ENCODE measurements around the gene CRKL. TPM values are rescaled to one million over a fixed set of nuclear protein-coding genes. Genes with fewer than 3 reads are reported as not detected.

CRKL gene
- total RNA-seq, 1 experiment from 2014 or later: 82.5 TPM

DNA sequence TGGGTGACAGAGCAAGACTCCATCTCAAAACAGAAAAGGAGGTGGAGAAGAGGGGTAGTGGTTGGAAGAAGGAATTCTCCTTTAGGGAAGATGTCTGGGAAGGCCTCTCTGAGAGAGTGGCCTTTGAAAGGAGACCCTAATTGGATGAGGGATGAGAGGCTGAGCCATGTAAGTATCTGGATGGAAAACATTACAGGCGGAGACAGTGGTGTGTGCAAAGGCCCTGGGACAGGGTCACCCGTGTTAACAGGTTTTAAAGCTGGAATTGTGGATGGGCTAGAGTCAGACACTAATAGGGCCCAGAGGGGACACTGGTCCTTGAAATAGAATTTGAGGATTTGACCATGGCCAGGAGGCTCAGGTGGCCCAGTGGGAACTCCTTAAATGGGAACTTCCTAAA lies 48.0 kb upstream of the CRKL start:
- CTCF ChIA-PET: no interaction called here

DNA sequence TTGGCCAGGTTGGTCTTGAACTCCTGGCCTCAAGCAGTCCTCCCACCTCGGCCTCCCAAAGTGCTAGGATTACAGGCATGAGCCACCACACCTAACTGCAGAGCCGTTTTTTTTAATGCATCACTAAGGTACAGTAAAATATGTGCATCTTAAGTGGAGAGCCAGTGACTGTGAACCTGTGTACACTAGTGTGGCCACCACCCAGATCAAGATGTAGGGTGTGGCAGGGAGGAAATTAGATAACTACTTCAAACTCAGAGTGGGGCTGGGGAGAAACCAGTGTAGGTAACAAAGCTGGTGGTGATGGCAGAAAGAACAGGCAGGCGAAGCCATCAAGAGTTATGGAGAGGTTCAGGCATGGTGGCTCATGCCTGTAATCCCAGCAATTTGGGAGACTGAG lies 44.0 kb upstream of the CRKL start:
- H3K9me3 ChIP-seq (ENCODE audit: low read depth, low read length, poor library complexity, severe bottlenecking): no peaks in the 10 kb centered on the region
- no TSS peak for BruUV-seq (replicated peaks)
- intact Hi-C loops (cut with micrococcal nuclease; ENCODE audit: unreplicated experiment): no loop called here
- ChIA-PET POLR2A (ENCODE audit: low non-redundant PET) (no interaction called here), CTCF (no interaction called here)
- H3K4me3 ChIP-seq (ENCODE audit: low read depth, low read length, poor library complexity, severe bottlenecking): no peak overlapping the region
- no peak for TF ChIP-seq EZH2 (IDR thresholded peaks at IDR 0.05; ENCODE audit: borderline replicate concordance, low read depth, low read length, poor library complexity, severe bottlenecking)
- TF ChIP-seq, protein P1, sequence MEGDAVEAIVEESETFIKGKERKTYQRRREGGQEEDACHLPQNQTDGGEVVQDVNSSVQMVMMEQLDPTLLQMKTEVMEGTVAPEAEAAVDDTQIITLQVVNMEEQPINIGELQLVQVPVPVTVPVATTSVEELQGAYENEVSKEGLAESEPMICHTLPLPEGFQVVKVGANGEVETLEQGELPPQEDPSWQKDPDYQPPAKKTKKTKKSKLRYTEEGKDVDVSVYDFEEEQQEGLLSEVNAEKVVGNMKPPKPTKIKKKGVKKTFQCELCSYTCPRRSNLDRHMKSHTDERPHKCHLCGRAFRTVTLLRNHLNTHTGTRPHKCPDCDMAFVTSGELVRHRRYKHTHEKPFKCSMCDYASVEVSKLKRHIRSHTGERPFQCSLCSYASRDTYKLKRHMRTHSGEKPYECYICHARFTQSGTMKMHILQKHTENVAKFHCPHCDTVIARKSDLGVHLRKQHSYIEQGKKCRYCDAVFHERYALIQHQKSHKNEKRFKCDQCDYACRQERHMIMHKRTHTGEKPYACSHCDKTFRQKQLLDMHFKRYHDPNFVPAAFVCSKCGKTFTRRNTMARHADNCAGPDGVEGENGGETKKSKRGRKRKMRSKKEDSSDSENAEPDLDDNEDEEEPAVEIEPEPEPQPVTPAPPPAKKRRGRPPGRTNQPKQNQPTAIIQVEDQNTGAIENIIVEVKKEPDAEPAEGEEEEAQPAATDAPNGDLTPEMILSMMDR (conservative IDR thresholded peaks at IDR 0.05; ENCODE audit: low read depth, low read length): no peak
- H3K4me1 ChIP-seq (ENCODE audit: insufficient read depth, low read length, poor library complexity, severe bottlenecking): no peaks in the 10 kb centered on the region
- H3K27me3 ChIP-seq (replicated peaks; ENCODE audit: insufficient read depth, low read depth, low read length, poor library complexity): no peaks in the 10 kb centered on the region
- H3K27ac ChIP-seq (ENCODE audit: low read depth, low read length, poor library complexity, severe bottlenecking): no peak overlapping the region
- H3K36me3 ChIP-seq (ENCODE audit: insufficient read depth, low read length, poor library complexity, severe bottlenecking): peaks cover 9% of the 10 kb centered on the region
- no peak for DNase-seq (ENCODE audit: low spot score)

More for the DNA sequence above, 48.0 kb upstream of the CRKL start:
- no peak for DNase-seq (ENCODE audit: low spot score)
- Histone ChIP-seq H3K4me1 (ENCODE audit: insufficient read depth, low read length, poor library complexity, severe bottlenecking) (no peaks in the 10 kb centered on the region), H3K4me3 (ENCODE audit: low read depth, low read length, poor library complexity, severe bottlenecking) (no peak overlapping the region), H3K27ac (ENCODE audit: low read depth, low read length, poor library complexity, severe bottlenecking) (no peak overlapping the region), H3K36me3 (ENCODE audit: insufficient read depth, low read length, poor library complexity, severe bottlenecking) (peaks cover 9% of the 10 kb centered on the region), H3K9me3 (ENCODE audit: low read depth, low read length, poor library complexity, severe bottlenecking) (no peaks in the 10 kb centered on the region), H3K27me3 (replicated peaks; ENCODE audit: insufficient read depth, low read depth, low read length, poor library complexity) (no peaks in the 10 kb centered on the region)
- POLR2A ChIA-PET (ENCODE audit: low non-redundant PET): no interaction called here
- no TSS peak for BruUV-seq (replicated peaks)
- intact Hi-C loops (cut with micrococcal nuclease; ENCODE audit: unreplicated experiment): no loop called here
- no peak for TF ChIP-seq EZH2 (IDR thresholded peaks at IDR 0.05; ENCODE audit: borderline replicate concordance, low read depth, low read length, poor library complexity, severe bottlenecking)
- TF ChIP-seq, protein P1 (conservative IDR thresholded peaks at IDR 0.05; ENCODE audit: low read depth, low read length): no peak

DNA sequence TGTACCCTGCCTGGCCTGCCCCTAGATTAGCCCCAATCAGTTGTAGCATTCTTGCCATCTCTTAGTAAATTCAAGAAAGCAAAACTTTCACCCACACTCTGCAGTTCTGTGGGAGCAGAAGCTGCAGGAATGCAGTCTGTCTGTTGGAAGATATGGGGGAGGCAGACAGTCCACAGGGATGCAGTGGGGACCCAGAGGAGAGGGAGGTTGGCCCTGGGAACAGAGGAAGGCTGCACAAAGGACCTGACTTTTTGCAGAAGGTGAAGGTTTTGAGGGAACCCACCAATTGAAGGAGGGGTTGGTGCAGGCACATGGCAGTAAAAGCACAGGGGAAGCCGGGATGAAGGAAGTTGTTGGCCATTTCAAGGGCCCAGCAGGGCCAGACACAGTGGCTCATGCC lies 41.9 kb upstream of the CRKL start:
- Histone ChIP-seq H3K4me1 (ENCODE audit: insufficient read depth, low read length, poor library complexity, severe bottlenecking) (no peaks in the 10 kb centered on the region), H3K27me3 (replicated peaks; ENCODE audit: insufficient read depth, low read depth, low read length, poor library complexity) (no peaks in the 10 kb centered on the region), H3K27ac (ENCODE audit: low read depth, low read length, poor library complexity, severe bottlenecking) (no peak overlapping the region), H3K36me3 (ENCODE audit: insufficient read depth, low read length, poor library complexity, severe bottlenecking) (peaks cover 8% of the 10 kb centered on the region), H3K4me3 (ENCODE audit: low read depth, low read length, poor library complexity, severe bottlenecking) (no peak overlapping the region), H3K9me3 (ENCODE audit: low read depth, low read length, poor library complexity, severe bottlenecking) (no peaks in the 10 kb centered on the region)
- intact Hi-C loops (cut with micrococcal nuclease; ENCODE audit: unreplicated experiment): no loop called here
- BruUV-seq (replicated peaks): no TSS peak
- no peak for DNase-seq (ENCODE audit: low spot score)
- ChIA-PET POLR2A (ENCODE audit: low non-redundant PET) (no interaction called here), CTCF (no interaction called here)
- TF ChIP-seq, protein P1 (conservative IDR thresholded peaks at IDR 0.05; ENCODE audit: low read depth, low read length): no peak
- TF ChIP-seq EZH2 (IDR thresholded peaks at IDR 0.05; ENCODE audit: borderline replicate concordance, low read depth, low read length, poor library complexity, severe bottlenecking): no peak

Measured in A673 (cell line).